NB4 (cell line): ENCODE data around the gene IFT57.
"Not testable (repeated sequence)": the region's sequence is repeated elsewhere in the genome, so short reads cannot be mapped to it uniquely, and the experiment has no call there.

Experiments
- DNase-seq: peaks from one replicate; pipeline ENCODE4 v3.0.0; 2010; ENCODE audit warnings: low read depth
- H3K4me3 ChIP-seq: one replicate; pipeline ENCODE4 v1.5.1; 2011; ENCODE audit warnings: mild to moderate bottlenecking, low read depth, low read length, moderate library complexity
- MAX ChIP-seq: IDR thresholded peaks from 2 replicates; pipeline ENCODE4 v1.6.1; 2011; ENCODE audit warnings: low read depth, low read length
- MYC ChIP-seq: IDR thresholded peaks from 2 replicates; pipeline ENCODE4 v1.6.1; 2011; ENCODE audit warnings: low read depth, low read length
- POLR2A ChIP-seq: IDR thresholded peaks from 2 replicates; pipeline ENCODE4 v1.6.1; 2011; ENCODE audit warnings: mild to moderate bottlenecking; ENCODE audit not compliant: insufficient read length; ENCODE audit errors: extremely low read depth
- TF ChIP-seq, protein P1 (sequence below): IDR thresholded peaks from one replicate; pipeline ENCODE4 v1.5.1; 2012; ENCODE audit warnings: low read depth, low read length

The IFT57 gene

DNA sequence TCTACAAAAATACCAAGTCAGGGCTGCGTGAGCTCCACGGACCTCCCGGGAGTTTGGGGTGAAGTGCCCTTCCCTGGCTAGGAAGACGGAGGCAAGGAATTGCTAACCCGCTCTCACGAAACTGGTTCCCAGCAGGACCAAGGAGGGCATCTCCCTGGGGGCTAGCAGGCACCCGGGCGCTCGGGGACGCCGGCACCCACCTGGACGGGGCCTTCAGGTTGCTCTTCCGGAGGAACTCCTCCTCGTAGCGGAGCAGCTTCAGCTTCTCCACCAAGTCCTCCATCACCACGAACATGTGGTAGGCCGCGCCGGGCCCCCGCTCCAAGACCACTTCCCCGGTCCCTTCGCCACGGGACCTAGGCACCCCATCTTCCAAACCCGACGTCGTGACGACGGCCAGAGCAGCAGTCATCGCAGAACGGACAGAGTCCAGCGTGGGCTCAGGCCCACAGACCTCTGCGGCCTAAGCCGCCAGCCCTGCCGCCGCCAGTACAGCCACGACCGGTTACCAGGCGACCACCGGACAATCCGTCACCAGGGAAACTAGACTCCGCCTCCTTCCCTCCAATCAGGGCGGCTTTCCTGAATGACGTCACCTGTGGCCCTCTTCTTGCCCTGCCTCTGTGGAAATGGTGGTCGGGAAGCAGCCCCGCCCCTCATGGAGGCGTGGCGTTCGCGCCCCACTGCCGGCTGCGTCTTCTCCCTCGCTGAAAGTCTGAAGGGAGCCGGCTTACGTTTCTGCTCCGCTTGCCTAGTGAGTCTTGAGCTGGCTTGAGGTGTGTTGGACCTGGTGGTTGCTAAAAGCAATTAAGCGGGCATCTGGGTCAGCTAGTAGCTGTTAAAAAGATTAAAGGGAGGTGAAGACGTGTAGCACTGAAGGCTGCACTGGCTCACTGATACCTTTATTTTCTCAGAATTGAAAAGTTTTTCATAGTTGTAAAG, at the start of gene IFT57:
TSS of gene IFT57 (minus strand) at position 514 of the 942 bp plus-strand sequence. CDS start at position 412, 102 bp downstream.
- peak; percentile 97 for DNase-seq
- H3K4me3 ChIP-seq, result peak within 1 kb of the TSS; percentile 85
- TF ChIP-seq POLR2A (peak; percentile 88), MAX (peak; percentile 71; the same call in 1 of the 2 replicates), MYC (peak; percentile 69)
- TF ChIP-seq, protein P1, sequence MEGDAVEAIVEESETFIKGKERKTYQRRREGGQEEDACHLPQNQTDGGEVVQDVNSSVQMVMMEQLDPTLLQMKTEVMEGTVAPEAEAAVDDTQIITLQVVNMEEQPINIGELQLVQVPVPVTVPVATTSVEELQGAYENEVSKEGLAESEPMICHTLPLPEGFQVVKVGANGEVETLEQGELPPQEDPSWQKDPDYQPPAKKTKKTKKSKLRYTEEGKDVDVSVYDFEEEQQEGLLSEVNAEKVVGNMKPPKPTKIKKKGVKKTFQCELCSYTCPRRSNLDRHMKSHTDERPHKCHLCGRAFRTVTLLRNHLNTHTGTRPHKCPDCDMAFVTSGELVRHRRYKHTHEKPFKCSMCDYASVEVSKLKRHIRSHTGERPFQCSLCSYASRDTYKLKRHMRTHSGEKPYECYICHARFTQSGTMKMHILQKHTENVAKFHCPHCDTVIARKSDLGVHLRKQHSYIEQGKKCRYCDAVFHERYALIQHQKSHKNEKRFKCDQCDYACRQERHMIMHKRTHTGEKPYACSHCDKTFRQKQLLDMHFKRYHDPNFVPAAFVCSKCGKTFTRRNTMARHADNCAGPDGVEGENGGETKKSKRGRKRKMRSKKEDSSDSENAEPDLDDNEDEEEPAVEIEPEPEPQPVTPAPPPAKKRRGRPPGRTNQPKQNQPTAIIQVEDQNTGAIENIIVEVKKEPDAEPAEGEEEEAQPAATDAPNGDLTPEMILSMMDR, result no peak

- TF ChIP-seq MYC, result no peak
- TF ChIP-seq POLR2A, result no peak
- TF ChIP-seq MAX, result no peak
- TF ChIP-seq, protein P1, result no peak
- no peak overlapping the region for H3K4me3 ChIP-seq
- no peak for DNase-seq
Observed at GRCh38 chr3:108271626-108272025, 49.4 kb upstream of the IFT57 start.

- H3K4me3 ChIP-seq, DNase-seq: not testable (repeated sequence)
Observed at GRCh38 chr3:108268235-108268634, 46.0 kb upstream of the IFT57 start.

DNA sequence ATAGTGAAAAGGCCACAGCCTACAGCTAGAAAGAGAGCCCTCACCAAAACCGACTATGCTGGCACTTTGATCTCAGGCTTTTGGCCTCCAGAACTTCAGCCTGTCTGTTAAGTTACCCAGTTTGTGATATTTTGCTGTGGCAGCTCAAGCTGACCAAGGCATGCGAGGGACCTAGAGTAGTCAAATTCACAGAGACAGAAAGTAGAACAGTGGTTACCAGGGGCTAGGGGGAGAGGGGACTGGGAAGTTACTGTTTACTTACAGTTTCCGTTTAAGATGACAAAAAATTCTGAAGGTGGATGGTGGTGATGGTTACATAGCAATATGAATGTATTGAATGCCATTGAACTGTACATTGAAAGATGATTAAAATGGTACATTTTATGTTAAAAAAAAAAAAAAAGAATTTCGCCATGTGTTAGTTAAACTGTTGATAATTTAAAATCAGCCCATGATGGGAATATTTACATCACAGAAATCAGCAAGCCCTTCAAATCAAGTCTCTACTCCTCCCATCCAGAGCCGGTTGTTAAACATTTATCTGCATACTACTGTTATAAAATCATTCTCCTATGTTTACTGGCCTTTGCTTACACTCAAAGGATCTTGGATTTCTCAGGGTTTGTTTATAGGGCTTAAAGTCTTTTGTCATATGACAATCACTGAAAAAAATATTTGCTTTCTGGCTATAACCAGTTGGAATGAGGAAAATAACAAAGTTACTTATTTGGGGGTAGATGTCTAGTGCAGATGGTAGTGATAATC, 42.5 kb upstream of the IFT57 start:
- not testable (repeated sequence) for H3K4me3 ChIP-seq, DNase-seq

DNA sequence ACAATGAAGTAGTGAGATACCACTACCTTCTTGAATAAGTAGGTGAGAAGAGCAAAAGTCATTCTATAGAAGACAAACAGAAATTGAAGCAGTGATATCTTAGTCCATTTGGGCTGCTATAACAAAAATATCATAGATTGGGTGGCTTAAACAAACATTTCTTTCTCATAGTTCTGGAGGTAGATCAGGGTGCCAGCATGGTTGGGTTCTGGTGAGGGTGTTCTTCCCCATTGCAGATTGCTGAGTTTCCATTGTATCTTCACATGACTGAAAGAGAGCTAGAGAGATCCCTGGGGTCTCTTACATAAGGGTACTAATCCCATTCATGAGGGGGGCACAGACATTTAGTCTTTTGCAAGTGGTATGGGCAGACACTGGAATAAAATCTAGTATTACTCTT, 32.9 kb upstream of the IFT57 start:
- DNase-seq, result no peak
- H3K4me3 ChIP-seq, result no peak overlapping the region
- no peak for TF ChIP-seq POLR2A
- TF ChIP-seq MAX, result no peak
- no peak for TF ChIP-seq MYC
- TF ChIP-seq, protein P1, result no peak

GRCh38 chr3:108251844-108252243, 29.6 kb upstream of the IFT57 start:
- no peak overlapping the region for H3K4me3 ChIP-seq
- DNase-seq, result no peak
- TF ChIP-seq, protein P1, result no peak
- TF ChIP-seq MAX (no peak), MYC (no peak), POLR2A (no peak)
